Neuron (in vitro differentiated cells): ENCODE measurements around the gene TXLNB.

ENCODE experiments used
- H2AFZ ChIP-seq: one replicate; pipeline ENCODE4 v1.6.1; 2013; ENCODE audit warnings: low read depth, mild to moderate bottlenecking, inconsistent platforms, low read length, moderate library complexity
- H3K27me3 ChIP-seq: one replicate; pipeline ENCODE4 v1.6.1; 2013; ENCODE audit warnings: low read length; ENCODE audit not compliant: insufficient read depth
- H3K36me3 ChIP-seq: one replicate; pipeline ENCODE4 v1.6.1; 2013; ENCODE audit warnings: low read length; ENCODE audit not compliant: insufficient read depth
- H3K4me1 ChIP-seq: one replicate; pipeline ENCODE4 v1.6.1; 2013; ENCODE audit warnings: low read length; ENCODE audit not compliant: insufficient read depth
- H3K4me3 ChIP-seq: 2 replicates; pipeline ENCODE4 v1.5.1; 2013; ENCODE audit warnings: mild to moderate bottlenecking, low read length, moderate library complexity
- H3K9me3 ChIP-seq: one replicate; pipeline ENCODE4 v1.6.1; 2013; ENCODE audit warnings: low read length

TXLNB gene

DNA sequence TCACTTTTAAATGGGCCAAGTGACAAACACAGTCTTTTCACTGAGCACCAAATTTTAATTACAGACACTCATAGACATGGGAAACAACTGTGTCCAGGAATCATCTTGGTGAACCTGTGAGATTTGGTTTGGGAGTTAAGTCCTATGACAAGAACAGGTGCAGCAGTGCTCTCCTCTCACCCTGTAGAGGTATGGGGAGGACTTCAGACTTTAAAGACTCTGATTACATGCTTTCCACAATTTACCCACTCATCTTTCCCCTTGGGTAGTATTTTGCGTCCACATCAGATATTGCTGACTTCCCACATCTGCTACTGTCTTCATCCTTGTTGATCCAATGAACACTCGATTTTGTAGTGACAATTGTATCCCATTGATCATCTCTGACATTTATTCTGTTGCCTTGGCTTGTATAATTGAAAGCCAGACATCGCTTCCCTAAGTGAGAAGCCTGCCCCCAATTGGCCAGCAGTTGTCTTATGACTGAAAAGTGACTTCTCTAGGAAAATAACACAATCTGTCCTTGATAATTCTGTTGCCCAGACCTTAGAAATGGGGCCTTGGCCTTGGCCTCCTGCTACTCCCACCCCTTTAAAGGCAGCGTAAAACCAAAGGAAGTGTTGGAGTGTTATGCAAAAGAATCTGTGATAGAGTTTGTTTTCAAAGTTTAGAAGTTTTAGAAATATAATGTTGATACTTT, 40.0 kb downstream of the TXLNB start:
- Histone ChIP-seq H3K36me3 (no peaks in the 10 kb centered on the region), H3K4me1 (no peaks in the 10 kb centered on the region), H2AFZ (no peak overlapping the region), H3K4me3 (no peak overlapping the region), H3K9me3 (no peaks in the 10 kb centered on the region), H3K27me3 (no peaks in the 10 kb centered on the region)

DNA sequence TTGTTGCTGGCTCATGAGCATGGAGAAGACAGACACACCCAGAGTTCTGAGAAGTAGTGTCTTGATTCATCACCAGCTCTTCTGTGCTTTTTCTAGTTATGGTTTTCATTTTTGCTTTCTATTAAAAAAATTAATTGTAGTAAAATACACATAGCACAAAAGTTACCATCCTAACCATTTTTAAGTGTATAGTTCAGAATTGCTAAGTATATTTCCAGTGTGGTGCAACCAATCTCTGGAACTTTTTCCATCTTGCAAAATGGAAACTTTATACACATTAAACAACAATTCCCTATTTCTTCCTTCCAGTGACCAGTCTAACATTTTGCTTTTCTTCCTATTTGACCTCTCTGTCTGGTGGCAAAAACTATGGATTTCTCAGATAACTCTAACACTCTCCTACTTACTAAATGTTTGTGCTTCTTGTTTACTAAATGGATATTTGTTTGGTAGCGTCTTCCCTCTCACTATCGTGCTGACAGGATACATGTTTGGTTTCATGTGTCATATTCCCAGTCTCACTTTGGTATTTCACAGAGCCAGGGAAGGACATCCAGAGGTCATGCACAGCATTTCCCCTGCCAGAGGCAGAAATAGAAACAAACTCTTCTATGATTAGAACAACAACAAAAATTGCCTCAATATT, 40.6 kb downstream of the TXLNB start:
- no peaks in the 10 kb centered on the region for H3K36me3 ChIP-seq
- no peaks in the 10 kb centered on the region for H3K4me1 ChIP-seq
- no peaks in the 10 kb centered on the region for H3K27me3 ChIP-seq
- H2AFZ ChIP-seq, result no peak overlapping the region
- no peak overlapping the region for H3K4me3 ChIP-seq
- no peaks in the 10 kb centered on the region for H3K9me3 ChIP-seq

DNA sequence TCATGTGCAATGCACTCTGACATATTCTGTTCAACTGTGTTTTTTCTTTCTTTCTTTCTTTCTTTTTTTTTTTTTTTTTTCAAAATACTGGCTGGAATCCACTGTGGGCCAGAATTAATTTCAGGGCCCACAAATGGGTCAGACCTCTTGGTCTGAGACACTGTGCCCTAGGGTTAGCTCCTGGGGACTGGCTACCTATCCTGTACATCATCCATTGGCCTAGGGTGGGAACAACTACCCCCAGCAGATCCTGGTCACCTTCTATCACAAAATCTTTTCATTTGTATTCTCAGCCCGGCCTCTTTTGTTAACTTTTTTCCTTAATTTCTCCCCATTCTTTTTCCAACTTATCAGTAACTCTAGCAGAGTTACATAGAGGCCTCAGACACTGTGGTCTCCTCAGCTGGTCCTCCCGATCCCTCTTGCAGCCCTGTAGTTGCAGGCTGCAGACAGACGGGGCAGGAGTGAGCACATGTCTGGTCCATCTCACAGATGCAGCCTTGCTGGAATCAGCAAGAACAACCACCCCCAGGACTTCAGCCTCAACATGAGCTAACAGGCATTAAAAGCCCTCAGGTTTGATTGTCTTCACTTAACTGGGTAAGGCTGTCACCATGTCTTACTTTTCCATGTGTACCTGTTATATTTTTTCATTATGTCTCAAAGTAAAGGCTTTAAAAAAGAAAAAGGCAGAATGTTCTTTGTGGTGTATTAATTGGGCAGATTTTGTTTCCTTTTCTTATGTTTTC, 41.3 kb downstream of the TXLNB start:
- Histone ChIP-seq H2AFZ (no peak overlapping the region), H3K36me3 (no peaks in the 10 kb centered on the region), H3K27me3 (no peaks in the 10 kb centered on the region), H3K4me3 (no peak overlapping the region), H3K9me3 (no peaks in the 10 kb centered on the region), H3K4me1 (no peaks in the 10 kb centered on the region)

DNA sequence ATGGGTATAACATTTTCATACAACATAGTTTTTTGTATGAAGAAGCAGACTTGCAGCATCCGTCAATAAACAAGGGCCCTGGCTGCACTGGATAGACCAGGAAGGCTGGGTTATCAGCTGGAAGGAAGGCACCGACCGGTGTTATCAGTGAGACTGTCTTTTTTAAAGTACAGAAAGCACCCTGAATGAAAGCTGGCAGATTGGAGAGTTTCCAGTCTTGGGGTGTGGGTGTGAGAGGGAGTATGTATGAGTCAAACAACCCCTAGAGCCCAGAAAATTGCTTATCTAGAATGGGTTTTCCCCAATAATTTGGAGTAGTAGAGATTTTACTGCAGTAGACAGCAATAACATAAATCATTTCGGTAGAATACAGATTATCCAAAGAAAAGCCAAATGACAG, 42.4 kb downstream of the TXLNB start:
- Histone ChIP-seq H3K4me3 (no peak overlapping the region), H3K9me3 (no peaks in the 10 kb centered on the region), H3K4me1 (no peaks in the 10 kb centered on the region), H3K27me3 (no peaks in the 10 kb centered on the region), H3K36me3 (no peaks in the 10 kb centered on the region), H2AFZ (no peak overlapping the region)

DNA sequence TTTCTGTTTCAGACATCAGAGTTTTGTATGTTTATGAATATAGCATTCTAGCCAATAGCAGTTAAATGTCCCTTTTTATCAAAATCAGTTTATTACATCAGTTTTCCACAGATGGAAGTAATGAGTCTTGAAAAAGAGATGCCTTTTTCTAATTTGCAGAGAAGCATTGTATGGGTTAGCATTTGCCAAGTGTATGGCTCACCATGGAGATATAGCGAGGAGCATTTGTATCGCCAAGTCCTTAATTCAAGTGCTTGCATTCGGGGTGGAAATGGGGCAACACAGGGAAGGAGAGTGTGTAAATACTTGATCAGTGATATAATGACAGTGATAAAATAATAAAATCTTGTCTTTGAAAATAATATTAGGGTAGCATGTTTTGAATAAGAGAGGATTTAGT, 42.9 kb downstream of the TXLNB start:
- Histone ChIP-seq H3K27me3 (no peaks in the 10 kb centered on the region), H3K4me1 (no peaks in the 10 kb centered on the region), H2AFZ (no peak overlapping the region), H3K9me3 (no peaks in the 10 kb centered on the region), H3K4me3 (no peak overlapping the region), H3K36me3 (no peaks in the 10 kb centered on the region)

DNA sequence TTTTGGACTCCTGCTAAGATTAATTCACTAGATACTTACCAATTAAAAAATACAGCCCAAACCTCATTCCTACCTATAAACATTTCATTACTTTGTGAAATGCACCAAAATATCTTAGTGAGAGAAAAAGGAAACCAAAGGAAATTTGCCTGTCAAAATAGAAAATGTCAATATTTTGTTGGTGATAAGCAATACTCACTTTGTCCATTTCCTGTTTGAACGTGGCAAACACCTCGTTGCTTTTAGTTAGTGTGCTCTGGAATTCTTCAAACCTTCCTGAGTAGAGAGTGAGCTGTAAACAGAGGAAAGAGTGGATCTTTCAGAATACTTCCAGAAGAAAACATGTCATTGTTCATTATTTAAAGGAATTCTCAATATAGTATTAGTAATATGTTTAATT, 44.2 kb downstream of the TXLNB start:
- no peaks in the 10 kb centered on the region for H3K36me3 ChIP-seq
- no peak overlapping the region for H3K4me3 ChIP-seq
- H3K27me3 ChIP-seq, result no peaks in the 10 kb centered on the region
- no peak overlapping the region for H2AFZ ChIP-seq
- H3K9me3 ChIP-seq, result no peaks in the 10 kb centered on the region
- H3K4me1 ChIP-seq, result no peaks in the 10 kb centered on the region

DNA sequence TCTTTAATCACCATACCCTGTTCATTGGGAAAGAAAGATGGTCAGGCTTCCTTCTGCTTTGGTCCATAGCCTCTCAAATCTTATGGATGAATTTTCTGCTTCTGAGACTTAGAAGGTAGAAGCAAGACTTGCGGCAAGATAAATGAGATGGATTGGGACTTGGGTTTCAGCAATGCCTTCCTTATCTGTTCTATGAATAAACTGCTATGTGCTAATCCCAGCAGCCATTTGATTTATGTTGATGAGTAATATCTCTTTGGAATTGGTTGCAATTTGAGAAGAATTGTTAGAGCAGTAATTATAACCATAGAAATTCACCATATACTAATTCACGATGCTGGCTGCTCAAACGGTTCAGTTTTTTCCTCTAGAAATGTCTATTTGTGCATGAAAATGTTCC, 48.3 kb downstream of the TXLNB start:
- Histone ChIP-seq H3K27me3 (no peaks in the 10 kb centered on the region), H2AFZ (no peak overlapping the region), H3K36me3 (no peaks in the 10 kb centered on the region), H3K9me3 (no peaks in the 10 kb centered on the region), H3K4me3 (no peak overlapping the region), H3K4me1 (no peaks in the 10 kb centered on the region)

DNA sequence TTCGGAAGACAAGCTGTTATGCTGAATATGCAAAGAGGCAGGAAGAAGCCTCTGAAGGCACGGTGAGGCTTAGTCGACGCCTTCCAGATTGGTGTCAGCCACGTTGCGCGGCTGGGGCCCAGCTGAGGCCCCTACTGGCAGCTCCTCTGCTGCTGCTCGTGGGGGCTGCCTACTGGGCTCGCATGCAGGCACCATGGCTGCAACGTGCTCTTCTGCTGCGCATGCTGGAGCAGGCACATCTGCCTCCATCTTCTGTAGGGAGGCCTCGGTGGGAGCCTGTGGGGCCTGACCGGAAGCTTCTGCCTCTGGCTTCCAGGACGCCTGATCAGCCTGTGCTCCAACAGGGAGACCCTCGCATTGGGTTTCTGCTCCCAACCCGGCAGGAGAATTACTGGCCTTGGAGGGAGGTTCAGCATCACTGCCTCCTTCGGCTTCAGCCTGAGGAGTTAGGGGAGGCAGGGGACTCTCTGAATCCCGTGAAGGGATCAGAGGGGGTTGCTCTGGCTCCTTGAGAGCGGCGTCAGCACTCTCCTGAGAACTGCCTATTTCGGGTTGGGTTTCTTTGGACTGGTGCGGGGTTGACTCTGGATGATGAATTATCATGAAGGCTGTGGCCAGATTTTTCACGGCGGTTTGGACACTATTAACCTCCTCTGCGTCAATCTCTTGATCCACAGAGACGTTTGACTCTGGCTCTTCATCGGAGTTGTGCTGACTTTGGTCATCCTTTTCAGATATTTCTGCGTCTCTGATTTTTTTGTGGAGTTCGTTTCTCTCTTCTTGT, 49.1 kb downstream of the TXLNB start:
- H3K27me3 ChIP-seq, result no peaks in the 10 kb centered on the region
- H3K4me3 ChIP-seq, result no peak overlapping the region
- no peaks in the 10 kb centered on the region for H3K4me1 ChIP-seq
- no peaks in the 10 kb centered on the region for H3K9me3 ChIP-seq
- H3K36me3 ChIP-seq, result no peaks in the 10 kb centered on the region
- no peak overlapping the region for H2AFZ ChIP-seq

DNA sequence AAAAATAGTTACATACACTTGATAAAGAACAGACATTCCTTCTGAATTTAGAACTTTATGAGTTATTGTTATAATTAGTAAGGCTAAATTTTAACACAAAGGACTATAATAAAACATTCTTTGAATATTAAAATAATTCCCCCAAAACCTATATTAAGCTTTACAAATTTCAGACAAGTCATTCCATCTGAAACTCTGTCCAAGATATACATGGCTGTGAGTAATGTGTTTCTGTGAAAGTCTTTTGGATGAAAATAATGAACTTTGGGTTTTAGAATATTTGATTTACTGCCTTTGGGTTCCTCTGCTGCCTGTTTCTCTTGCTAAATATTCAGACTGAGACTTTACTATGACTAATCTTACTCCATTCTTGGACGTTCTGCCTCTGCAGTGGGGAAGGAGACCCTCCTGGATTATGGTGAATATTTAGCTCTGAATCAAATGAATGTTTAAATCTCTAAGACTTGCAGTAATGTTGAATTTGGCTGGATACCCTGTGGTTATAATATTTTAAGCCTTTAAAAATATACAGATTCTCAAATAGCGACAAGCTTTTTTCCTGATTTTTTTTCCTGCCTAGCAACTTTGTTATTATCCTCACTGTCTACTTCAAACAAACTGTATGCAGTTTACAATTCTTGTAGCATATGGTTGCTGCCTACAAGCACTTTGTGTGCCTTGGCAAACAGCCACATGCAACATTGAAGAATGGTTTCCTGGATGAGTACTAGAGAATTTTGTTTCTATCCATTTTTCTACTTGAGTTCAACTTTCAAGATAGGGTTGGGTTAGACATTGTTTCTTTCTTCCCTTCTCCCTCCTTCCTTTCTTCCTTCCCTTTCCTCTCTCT, 51.4 kb downstream of the TXLNB start:
- H3K36me3 ChIP-seq, result no peaks in the 10 kb centered on the region
- H3K4me1 ChIP-seq, result no peaks in the 10 kb centered on the region
- no peak overlapping the region for H2AFZ ChIP-seq
- H3K27me3 ChIP-seq, result no peaks in the 10 kb centered on the region
- no peak overlapping the region for H3K4me3 ChIP-seq
- H3K9me3 ChIP-seq, result no peaks in the 10 kb centered on the region

DNA sequence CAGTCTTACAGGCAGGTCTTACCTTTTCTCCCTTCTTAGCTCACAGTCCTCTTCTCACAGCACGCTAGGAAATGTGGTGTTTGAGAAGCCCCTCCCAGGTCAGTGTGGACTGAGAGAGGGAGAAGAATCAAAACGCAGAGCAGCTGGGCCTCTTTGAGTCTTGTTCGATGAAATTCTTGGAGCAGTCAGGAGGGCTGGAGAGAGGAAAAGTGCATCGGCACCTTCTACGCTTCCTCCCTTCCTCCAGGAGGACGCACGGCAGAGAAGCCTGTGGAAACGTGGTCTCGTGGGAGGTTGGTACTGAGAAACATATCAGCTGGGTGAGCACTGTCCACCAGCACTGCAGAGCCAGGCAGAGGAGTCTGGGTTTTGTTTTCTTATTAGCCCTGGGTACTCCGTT, 52.7 kb downstream of the TXLNB start:
- H3K27me3 ChIP-seq, result no peaks in the 10 kb centered on the region
- H3K4me1 ChIP-seq, result no peaks in the 10 kb centered on the region
- H3K4me3 ChIP-seq, result no peak overlapping the region
- H2AFZ ChIP-seq, result no peak overlapping the region
- peaks cover 3% of the 10 kb centered on the region for H3K9me3 ChIP-seq
- no peaks in the 10 kb centered on the region for H3K36me3 ChIP-seq

DNA sequence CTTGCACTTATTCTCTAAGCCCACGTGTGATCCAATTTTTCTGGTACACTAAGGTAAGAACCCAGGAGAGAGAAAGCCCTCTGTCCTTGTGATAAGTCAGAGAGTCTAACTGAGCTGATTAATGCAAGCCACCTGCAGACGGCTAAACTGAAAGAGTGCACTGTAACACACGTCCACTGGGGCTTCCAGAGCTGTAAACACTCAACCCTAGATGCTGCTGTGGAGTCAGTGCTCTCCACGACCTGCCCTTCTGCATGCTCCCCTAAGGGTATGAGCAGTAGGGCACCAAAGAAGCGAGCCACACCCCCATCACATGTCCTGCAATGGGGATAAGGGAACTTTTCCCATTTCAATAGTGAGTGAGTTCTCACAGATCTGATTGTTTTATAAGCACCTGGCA, 55.7 kb downstream of the TXLNB start:
- H3K4me3 ChIP-seq, result no peak overlapping the region
- H3K4me1 ChIP-seq, result no peaks in the 10 kb centered on the region
- H3K36me3 ChIP-seq, result no peaks in the 10 kb centered on the region
- H3K27me3 ChIP-seq, result no peaks in the 10 kb centered on the region
- H3K9me3 ChIP-seq, result peaks cover 3% of the 10 kb centered on the region
- no peak overlapping the region for H2AFZ ChIP-seq

DNA sequence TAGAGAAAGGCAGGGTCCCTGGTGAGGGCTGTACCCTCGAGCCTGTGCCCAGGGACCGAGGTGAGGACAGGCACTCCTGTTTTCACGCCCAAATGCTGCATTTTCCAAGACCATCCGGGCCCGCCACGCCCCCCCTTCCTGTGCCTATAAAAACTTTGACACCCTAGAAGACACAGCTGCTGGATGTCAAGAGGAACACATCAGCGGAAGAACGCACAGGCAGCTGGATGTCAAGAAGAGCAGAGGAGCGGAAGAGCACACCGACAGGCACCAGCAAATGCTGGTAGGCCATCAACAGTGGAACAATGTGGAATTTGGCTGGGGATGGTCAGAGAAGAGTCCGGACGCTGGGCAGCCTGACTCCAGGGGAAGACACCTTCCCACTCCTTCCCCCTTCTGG, 56.1 kb downstream of the TXLNB start:
- H2AFZ ChIP-seq, result no peak overlapping the region
- no peaks in the 10 kb centered on the region for H3K27me3 ChIP-seq
- peaks cover 3% of the 10 kb centered on the region for H3K9me3 ChIP-seq
- no peaks in the 10 kb centered on the region for H3K4me1 ChIP-seq
- H3K36me3 ChIP-seq, result no peaks in the 10 kb centered on the region
- no peak overlapping the region for H3K4me3 ChIP-seq
